Inflammatory macrophage treated with lipopolysaccharide for 1 hour (primary cell): ENCODE data around the gene OR10H5.
"Not testable (repeated sequence)": the region's sequence is repeated elsewhere in the genome, so short reads cannot be mapped to it uniquely, and the experiment has no call there.

Experiments
- DNase-seq, 2 donors: peaks; one replicate each; pipeline ENCODE4 v3.0.0-alpha.2; 2020 to 2022

OR10H5 gene

GRCh38 chr19:15812060-15812722, 24.7 kb downstream of the OR10H5 start:
- DNase-seq, result no peak

- no peak for DNase-seq
Measured at GRCh38 chr19:15813916-15814315, 26.5 kb downstream of the OR10H5 start.

DNA sequence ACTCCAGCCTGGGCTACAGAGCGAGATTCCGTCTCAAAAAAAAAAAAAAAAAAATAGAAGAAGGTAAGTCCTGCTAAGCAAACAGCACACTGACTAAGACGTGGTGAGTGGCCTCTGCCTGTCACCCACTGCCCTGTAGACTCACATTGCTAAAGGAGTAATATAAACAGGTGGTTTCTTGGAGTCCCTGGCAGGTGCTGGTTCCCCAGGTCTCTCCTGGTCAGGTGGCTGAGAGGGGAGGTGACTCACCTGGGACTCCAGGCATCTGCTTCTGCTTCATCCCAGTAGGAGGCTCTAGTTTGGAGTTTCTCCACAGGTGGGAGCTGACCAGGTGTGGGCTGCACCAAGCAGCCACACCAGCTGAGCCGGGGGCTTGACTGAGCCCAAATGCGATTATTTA, 27.8 kb downstream of the OR10H5 start, which contains the start of gene OR10H1:
Gene OR10H1 (minus strand): TSS at position 359 of the 400 bp plus-strand sequence. CDS start 7,627 bp downstream, outside the sequence.
- no peak for DNase-seq

DNA sequence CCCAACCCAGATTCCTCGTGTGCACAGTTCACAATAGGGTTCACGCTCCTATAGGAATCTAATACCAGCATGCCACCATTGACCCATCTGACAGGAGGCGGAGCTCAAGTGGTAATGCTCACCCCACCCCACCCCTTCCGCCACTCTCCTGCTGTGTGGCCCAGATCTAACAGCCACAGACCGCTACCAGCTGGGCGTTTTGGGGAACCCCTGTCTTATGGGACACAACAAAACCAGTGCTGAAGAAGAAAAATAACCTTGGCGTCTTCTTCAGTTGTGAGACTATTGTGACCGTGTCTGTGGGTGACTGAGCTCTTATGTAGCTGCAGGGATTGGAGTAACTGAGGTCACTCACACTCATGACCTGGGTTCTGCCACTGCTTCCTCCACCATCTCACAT, 33.2 kb downstream of the OR10H5 start:
- no peak for DNase-seq

DNA sequence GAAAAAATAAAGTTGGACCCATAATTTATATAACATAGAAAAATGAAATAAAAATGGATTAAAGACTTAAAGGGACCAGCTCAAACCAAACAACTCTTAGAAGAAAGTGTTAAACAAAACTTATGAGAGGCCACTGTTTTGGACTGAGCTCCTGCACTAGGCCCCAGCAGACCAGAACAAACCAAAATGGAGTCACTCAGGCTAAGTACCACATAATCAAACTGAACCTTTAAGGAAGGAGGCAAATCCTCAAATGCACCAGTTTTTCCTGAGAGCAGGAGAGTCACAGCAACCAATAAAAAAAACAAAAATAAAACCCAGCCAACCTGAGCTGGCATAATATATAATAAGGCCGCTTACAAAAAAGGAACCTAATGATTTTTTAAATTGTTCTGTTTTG, 38.3 kb downstream of the OR10H5 start:
- DNase-seq, result no peak

DNA sequence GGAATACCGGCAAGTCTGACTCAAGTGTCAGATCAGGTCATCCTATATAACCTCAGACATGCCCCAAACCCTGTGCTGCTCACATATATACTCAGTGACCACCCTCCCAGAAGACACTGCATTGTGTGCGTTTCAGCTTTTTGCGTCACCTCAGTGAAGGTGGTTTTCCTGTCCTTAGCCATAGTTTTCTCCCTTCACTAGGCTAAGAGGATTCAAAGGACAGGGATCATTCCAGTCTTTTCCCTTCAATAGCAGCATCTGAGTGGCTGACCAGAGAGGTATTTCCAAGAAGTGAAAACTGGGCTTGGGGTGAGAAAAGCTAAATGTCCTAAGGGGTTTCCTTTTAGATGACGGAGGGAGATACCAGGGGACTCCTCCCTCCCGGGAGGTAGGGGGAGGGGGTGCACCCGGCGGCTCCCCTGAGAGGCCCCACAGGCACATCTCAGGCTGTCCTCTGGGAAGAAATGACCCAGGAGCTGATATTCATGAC, 40.7 kb downstream of the OR10H5 start:
- no peak for DNase-seq

DNA sequence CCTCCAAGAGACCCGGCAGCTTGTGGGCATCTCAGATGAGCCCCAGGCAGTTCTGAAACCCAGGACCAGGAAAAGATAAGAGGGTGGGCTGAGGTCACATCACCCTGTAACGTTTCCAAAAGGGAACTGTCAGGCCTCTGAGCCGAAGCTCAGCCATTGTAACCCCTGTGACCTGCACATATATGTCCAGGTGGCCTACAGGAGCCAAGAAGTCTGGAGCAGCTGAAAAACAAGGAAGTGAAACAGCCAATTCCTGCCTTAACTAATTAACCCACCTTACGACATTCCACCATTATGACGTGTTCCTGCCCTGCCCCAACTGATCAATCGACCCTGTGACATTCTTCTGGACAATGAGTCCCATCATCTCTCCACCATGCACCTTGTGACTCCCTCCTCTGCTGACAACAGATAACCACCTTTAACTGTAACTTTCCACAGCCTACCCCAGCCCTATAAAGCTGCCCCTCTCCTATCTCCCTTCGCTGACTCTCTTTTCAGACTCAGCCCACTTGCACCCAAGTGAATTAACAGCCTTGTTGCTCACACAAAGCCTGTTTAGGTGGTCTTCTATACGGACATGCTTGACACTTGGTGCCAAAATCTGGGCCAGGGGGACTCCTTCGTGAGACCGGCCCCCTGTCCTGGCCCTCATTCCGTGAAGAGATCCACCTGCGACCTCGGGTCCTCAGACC, 41.3 kb downstream of the OR10H5 start:
- DNase-seq, result not testable (repeated sequence)

- DNase-seq, result no peak
Measured at GRCh38 chr19:15829306-15829698, 41.8 kb downstream of the OR10H5 start.

- DNase-seq, result no peak
Measured at GRCh38 chr19:15829786-15830185, 42.3 kb downstream of the OR10H5 start.

GRCh38 chr19:15831626-15832025, 44.2 kb downstream of the OR10H5 start:
- no peak for DNase-seq

DNA sequence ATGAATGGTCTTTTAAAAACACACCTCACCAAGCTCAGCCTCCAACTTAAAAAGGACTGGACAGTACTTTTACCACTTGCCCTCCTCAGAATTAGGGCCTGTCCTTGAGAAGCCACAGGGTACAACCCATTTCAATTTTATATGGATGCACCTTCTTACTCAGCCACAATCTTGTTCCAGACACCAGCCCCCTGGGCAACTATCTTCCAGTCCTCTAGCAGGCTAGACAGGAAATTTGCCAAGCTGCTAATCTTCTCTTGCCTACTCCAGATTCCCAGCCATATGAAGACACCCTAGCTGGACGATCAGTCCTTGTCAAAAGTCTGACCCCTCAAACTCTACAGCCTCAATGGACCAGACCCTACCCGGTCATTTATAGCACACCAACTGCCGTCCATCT, 46.8 kb downstream of the OR10H5 start:
- not testable (repeated sequence) for DNase-seq

- peak in 1 of 2 donors; percentile 11 for DNase-seq
Measured at GRCh38 chr19:15835565-15836329, 48.3 kb downstream of the OR10H5 start.

DNA sequence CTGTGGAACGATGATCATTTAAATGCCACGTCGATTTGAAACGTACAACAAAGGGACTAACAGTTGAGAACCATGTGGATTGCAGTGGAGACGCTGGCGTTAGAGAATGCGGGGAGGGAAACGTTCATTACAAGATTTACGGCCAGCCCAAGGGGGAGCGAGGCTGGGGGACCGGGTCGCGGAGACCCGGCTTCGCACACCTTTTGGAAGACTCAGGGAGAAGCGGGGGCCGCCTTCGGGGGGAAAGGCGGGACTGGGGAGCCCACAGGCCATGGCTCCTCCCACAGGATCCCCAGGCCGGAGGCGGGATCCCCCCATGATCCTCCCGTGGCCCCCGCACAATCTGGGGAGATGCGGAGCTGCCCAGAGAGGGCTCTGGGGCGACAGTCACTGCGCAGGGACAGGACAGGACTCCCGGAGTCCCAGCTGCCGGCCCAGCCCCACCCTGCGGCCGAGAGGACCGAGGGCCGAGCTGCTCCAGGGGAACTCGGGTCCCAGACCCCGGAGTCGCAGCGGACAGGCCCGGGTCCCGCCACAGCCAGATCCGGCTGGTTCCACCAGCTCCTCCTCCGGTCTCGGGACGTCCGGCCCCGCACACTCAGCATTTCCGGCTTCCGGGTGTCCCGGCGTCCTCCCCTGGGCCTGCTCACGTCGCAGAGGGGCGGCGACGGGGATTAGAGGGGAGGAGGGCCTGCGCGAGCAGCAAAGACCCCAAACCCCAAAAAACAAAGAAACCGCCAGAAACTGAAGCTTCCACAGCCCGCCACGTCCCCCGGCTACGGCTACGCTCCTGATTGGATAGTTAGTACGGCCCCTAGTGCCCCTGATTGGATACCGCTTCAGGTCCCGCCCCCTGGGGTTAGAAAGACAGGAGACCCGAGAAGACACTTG, 49.1 kb downstream of the OR10H5 start:
- peak; percentile 92 to 97 for DNase-seq

GRCh38 chr19:15837221-15837731, 49.8 kb downstream of the OR10H5 start:
- no peak for DNase-seq

DNA sequence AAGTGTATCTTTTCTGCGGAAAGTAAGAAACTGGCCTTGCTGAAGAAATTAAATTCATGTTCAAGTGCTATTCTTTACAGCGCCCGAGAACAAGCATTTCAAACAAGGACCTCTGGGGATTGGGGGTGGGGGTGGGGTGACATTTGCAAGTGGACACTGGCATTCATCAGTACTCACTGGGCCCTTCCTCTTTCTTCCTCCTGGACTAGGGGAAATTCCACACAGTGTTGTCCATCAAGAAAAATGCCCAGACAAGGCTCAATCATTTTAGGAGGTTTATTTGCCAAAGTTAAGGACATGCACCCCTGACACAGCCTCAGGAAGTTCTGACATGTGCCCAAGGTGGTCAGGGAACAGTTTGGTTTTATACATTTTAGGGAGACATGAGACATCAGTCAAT, 50.9 kb downstream of the OR10H5 start:
- DNase-seq, result peak; percentile 8 to 15

GRCh38 chr19:15839888-15840287, 52.4 kb downstream of the OR10H5 start:
- not testable (repeated sequence) for DNase-seq

GRCh38 chr19:15840833-15841232, 53.4 kb downstream of the OR10H5 start:
- DNase-seq, result no peak

DNA sequence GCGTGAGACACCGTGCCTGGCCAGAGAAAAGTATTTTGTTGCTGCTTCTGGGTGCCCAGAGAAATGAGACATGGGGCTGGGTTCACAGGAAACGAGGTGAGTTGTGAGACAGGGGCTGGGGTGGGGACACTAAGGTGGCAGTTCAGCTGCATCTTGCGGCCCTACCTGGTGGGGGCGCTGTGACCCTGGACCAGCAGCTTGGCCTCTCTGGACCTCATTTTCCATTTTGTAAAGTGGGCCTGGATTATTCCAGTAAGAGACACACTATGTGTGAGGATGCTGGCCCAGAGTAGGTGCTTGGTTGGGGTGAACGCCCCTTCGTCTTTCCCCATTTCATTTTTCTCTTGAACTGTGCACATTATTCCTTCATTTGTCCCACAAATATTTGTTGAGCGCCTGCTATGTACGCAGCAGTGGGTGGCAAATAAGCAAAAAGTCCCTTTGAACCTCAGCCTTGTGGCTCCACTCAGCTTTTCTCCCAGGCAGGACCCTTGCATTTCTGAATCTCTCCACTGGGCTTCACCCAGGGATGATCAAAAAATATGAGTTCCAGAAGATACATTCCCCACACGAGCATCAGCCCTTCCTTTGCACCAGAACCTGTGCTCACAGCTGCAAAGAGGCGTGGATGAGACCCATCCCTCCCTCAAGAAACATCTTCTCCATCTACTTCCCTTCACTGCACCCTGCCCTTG, 54.6 kb downstream of the OR10H5 start:
- DNase-seq, result no peak

GRCh38 chr19:15843203-15843893, 55.9 kb downstream of the OR10H5 start:
- DNase-seq, result no peak

- DNase-seq, result not testable (repeated sequence)
Measured at GRCh38 chr19:15843894-15844222, 56.4 kb downstream of the OR10H5 start.

GRCh38 chr19:15846923-15847322, 59.5 kb downstream of the OR10H5 start:
- no peak for DNase-seq
